BLaER1 (cell line): ENCODE measurements around the gene RAB34.
"Not testable (repeated sequence)": the region's sequence is repeated elsewhere in the genome, so short reads cannot be mapped to it uniquely, and the experiment has no call there.

Experiments
- H3K27ac ChIP-seq: shearing (Covaris generic); formaldehyde crosslinking; 2 replicates; pipeline ENCODE4 v1.8.1; 2022
- H3K27me3 ChIP-seq: shearing (Covaris generic); formaldehyde crosslinking; 2 replicates; pipeline ENCODE4 v1.8.1; 2022
- H3K36me3 ChIP-seq: shearing (Covaris generic); formaldehyde crosslinking; 2 replicates; pipeline ENCODE4 v1.8.1; 2022
- H3K4me1 ChIP-seq: shearing (Covaris generic); formaldehyde crosslinking; 2 replicates; pipeline ENCODE4 v1.8.1; 2022
- H3K4me2 ChIP-seq: shearing (Covaris generic); formaldehyde crosslinking; 2 replicates; pipeline ENCODE4 v1.8.1; 2022
- H3K4me3 ChIP-seq: shearing (Covaris generic); formaldehyde crosslinking; 2 replicates; pipeline ENCODE4 v1.8.1; 2022
- H3K9ac ChIP-seq: shearing (Covaris generic); formaldehyde crosslinking; 2 replicates; pipeline ENCODE4 v1.8.1; 2022
- H3K9me3 ChIP-seq: shearing (Covaris generic); formaldehyde crosslinking; 2 replicates; pipeline ENCODE4 v1.8.1; 2022
- H4K20me1 ChIP-seq: shearing (Covaris generic); formaldehyde crosslinking; 2 replicates; pipeline ENCODE4 v1.8.1; 2022
- Cebpa-rat ChIP-seq: shearing (Covaris generic); IDR thresholded peaks from 2 replicates; pipeline ENCODE4 v1.8.1; 2022

Gene RAB34

GRCh38 chr17:28728364-28729200, 10.9 kb upstream of the RAB34 start, which contains the start of gene NEK8:
Gene NEK8, plus strand, starts transcription at chr17:28728788. Its CDS starts 26 bp downstream, at chr17:28728814.
- Histone ChIP-seq H3K4me3 (peak within 1 kb of the TSS; percentile 84), H3K27me3 (no peaks in the 10 kb centered on the region), H3K9ac (peak within 1 kb of the TSS; percentile 86), H3K27ac (peak within 1 kb of the TSS; percentile 91), H3K4me2 (peak within 1 kb of the TSS; percentile 100), H3K36me3 (peaks cover 17% of the 10 kb centered on the region), H3K9me3 (no peaks in the 10 kb centered on the region), H3K4me1 (peaks cover 49% of the 10 kb centered on the region), H4K20me1 (peaks cover 22% of the 10 kb centered on the region)
- TF ChIP-seq Cebpa-rat, result no peak

- Histone ChIP-seq H4K20me1 (peaks cover 40% of the 10 kb centered on the region), H3K27ac (peak overlapping the region; percentile 45; the same call in 1 of the 2 replicates), H3K9ac (peak overlapping the region; percentile 86), H3K4me2 (peak overlapping the region; percentile 100), H3K36me3 (peaks cover 34% of the 10 kb centered on the region), H3K9me3 (no peaks in the 10 kb centered on the region), H3K4me3 (peak overlapping the region; percentile 84), H3K27me3 (no peaks in the 10 kb centered on the region), H3K4me1 (peaks cover 66% of the 10 kb centered on the region)
- TF ChIP-seq Cebpa-rat, result no peak
These were observed 9.2 kb upstream of the RAB34 start for GRCh38 chr17:28726627-28727491.

- Histone ChIP-seq H3K4me1 (peaks cover 73% of the 10 kb centered on the region), H3K27ac (peak within 1 kb of the TSS; percentile 87), H3K4me3 (peak within 1 kb of the TSS; percentile 84), H3K9ac (peak within 1 kb of the TSS; percentile 86), H3K36me3 (peaks cover 40% of the 10 kb centered on the region), H3K4me2 (peak within 1 kb of the TSS; percentile 100), H4K20me1 (peaks cover 46% of the 10 kb centered on the region), H3K9me3 (no peaks in the 10 kb centered on the region), H3K27me3 (no peaks in the 10 kb centered on the region)
- no peak for TF ChIP-seq Cebpa-rat
These were observed 8.6 kb upstream of the RAB34 start, which contains the start of gene TLCD1 for GRCh38 chr17:28726226-28726626. Gene TLCD1, minus strand, starts transcription at chr17:28726233. Its CDS starts 136 bp downstream, at chr17:28726097.

- no peaks in the 10 kb centered on the region for H3K27me3 ChIP-seq
- TF ChIP-seq Cebpa-rat, result no peak
- no peaks in the 10 kb centered on the region for H3K9me3 ChIP-seq
- peak overlapping the region; percentile 100 for H3K4me2 ChIP-seq
- H4K20me1 ChIP-seq, result peaks cover 51% of the 10 kb centered on the region
- H3K4me3 ChIP-seq, result peak overlapping the region; percentile 84
- peaks cover 76% of the 10 kb centered on the region for H3K4me1 ChIP-seq
- peak overlapping the region; percentile 87 for H3K27ac ChIP-seq
- peaks cover 45% of the 10 kb centered on the region for H3K36me3 ChIP-seq
- peak overlapping the region; percentile 81 for H3K9ac ChIP-seq
These were observed 8.1 kb upstream of the RAB34 start for GRCh38 chr17:28725660-28726225.

- Histone ChIP-seq H3K9me3 (no peaks in the 10 kb centered on the region), H3K36me3 (peaks cover 46% of the 10 kb centered on the region), H3K4me2 (peak overlapping the region; percentile 100), H3K27ac (peak overlapping the region; percentile 87), H3K4me3 (peak overlapping the region; percentile 84), H3K9ac (peak overlapping the region; percentile 81), H4K20me1 (peaks cover 56% of the 10 kb centered on the region), H3K27me3 (no peaks in the 10 kb centered on the region), H3K4me1 (peaks cover 74% of the 10 kb centered on the region)
- no peak for TF ChIP-seq Cebpa-rat
These were observed 7.5 kb upstream of the RAB34 start for GRCh38 chr17:28725166-28725659.

- Histone ChIP-seq H3K4me1 (peaks cover 69% of the 10 kb centered on the region), H3K9me3 (no peaks in the 10 kb centered on the region), H3K36me3 (peaks cover 46% of the 10 kb centered on the region), H3K4me2 (peak overlapping the region; percentile 100), H3K27ac (no peak overlapping the region), H3K27me3 (no peaks in the 10 kb centered on the region), H3K4me3 (peak overlapping the region; percentile 84), H4K20me1 (peaks cover 59% of the 10 kb centered on the region), H3K9ac (peak overlapping the region; percentile 98)
- TF ChIP-seq Cebpa-rat, result no peak
These were observed 7.0 kb upstream of the RAB34 start for GRCh38 chr17:28724500-28725165.

GRCh38 chr17:28723836-28724499, 6.3 kb upstream of the RAB34 start:
- Histone ChIP-seq H4K20me1 (peaks cover 59% of the 10 kb centered on the region), H3K9ac (peak overlapping the region; percentile 98; the same call in 1 of the 2 replicates), H3K4me1 (peaks cover 65% of the 10 kb centered on the region), H3K4me2 (peak overlapping the region; percentile 100), H3K36me3 (peaks cover 46% of the 10 kb centered on the region)
- not testable (repeated sequence) for H3K9me3 ChIP-seq, H3K4me3 ChIP-seq, H3K27ac ChIP-seq, H3K27me3 ChIP-seq

- Histone ChIP-seq H3K9ac (peak overlapping the region; percentile 98), H3K27me3 (no peaks in the 10 kb centered on the region), H3K27ac (no peak overlapping the region), H3K4me3 (peak overlapping the region; percentile 84; the same call in 1 of the 2 replicates), H3K36me3 (peaks cover 46% of the 10 kb centered on the region), H4K20me1 (peaks cover 59% of the 10 kb centered on the region), H3K4me2 (peak overlapping the region; percentile 100), H3K4me1 (peaks cover 71% of the 10 kb centered on the region), H3K9me3 (no peaks in the 10 kb centered on the region)
- no peak for TF ChIP-seq Cebpa-rat
These were observed 5.6 kb upstream of the RAB34 start for GRCh38 chr17:28723159-28723835.
